Stimulated activated CD4-positive, alpha-beta T cell treated with anti-CD3 and anti-CD28 coated beads, Interleukin-1b, Interleukin-23, amount 100 ng/mL, for 1 hour (primary cell): Measurements from ENCODE around the gene RBP7.
A peak's percentile ranks its signal among the peaks of the same experiment; 100 is the strongest.

Experiments used
- DNase-seq, 2 donors: peaks; one replicate each; pipeline ENCODE4 v3.0.0-alpha.2; 2020; ENCODE audit warnings: low read depth in 2 of 2

The RBP7 gene

DNA sequence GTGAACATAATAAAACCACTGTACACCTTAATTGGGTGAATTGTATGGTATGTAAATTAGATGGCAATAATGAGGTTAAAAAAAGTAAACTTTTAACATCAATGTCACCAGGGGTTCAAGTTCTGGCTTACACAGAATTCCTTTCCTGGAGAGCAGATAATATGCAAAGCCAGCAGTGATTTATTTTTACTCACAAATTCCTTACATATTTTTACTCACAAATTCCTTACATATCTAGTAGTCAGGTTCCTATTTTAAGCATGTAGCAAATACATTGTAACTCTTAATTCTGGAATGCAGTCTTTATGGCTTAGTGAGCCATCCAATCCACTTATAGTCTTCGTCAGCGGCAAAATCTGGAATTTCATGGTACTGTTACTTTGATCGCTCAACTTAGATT, 34.4 kb downstream of the RBP7 start:
- DNase-seq = no peak

DNA sequence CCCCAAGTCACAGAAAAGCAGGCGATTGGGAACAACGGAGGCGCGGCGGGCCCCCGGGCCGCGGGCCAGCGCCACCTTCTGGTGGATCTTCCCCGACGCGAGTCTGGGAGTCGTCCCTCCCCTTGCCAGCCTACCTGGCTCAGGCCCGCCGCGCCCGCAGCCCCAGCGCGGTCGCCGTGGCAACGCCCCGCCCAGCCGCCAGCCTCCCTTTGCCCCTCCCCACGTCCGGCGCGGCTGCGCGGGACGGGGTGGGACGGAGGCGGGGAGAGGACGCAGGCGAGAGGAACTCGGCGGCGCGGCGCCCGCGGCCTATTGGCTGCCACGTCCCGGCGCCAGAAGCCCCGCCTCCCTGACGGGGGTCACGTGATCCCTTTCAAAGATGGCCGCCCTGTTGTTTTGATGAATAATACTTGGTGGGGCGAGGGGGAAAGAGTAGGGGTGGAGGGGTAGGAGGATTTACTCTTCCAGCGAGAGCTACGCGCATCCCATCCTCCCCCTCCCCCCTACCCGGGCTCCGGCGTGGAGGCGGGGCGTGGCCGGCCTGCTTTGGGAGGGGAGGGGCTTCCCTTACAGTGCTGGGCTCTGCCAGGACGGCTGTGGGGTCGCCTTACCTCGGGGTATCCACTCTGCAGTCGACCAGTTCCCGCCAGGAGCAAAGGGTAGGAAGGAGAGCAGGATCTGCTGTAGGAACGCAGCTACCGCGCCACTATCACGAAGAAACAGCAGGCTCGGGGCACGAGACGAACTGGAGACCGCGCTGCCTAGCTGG, 35.7 kb downstream of the RBP7 start, which contains the start of gene UBE4B:
TSS of gene UBE4B (plus strand) at position 369 of the 769 bp plus-strand sequence. CDS start 713 bp downstream, outside the sequence.
- DNase-seq = peak; percentile 96 to 98

DNA sequence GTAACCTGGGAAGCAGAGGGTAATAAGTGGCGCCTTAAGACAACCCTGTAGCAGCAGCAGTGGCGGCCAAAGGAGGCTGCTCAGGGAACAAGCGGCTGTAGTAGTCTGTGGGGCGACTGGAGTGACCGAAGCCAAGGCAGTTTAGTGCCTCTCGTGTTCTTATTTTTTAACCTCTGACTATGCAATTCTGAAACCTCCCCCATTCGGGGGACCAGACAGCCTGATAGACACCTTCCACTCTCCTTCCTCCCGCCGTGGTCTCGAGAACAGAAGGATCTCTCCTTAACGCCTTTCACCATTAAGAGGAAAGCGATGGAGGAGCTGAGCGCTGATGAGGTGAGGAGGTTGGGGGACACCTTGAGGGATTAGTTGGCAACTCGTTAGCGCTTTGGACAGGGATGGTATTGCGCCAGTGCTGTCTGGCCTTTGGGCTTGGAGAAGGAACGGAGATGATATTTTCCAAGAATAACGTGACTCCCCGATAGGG, 36.4 kb downstream of the RBP7 start:
- peak in 1 of 2 donors; percentile 2 for DNase-seq

DNA sequence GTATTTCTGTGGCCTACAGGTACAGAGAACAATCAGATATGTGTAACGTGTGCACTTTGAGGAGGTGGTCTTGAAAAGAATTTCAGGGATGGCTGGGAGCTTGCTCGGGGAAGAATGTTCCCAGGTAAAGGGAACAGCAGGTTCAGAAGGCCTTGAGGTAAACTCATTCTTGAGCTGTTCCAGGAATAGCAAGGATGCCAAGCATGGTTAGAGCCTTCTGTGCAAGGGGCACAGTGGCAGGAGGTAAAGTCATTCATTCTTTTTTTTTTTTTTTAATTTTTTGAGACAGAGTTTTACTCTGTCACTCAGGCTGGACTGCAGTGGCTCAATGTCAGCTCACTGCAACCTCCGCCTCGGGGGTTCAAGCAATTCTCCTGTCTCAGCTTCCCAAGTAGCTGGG, 45.7 kb downstream of the RBP7 start:
- DNase-seq = no peak

DNA sequence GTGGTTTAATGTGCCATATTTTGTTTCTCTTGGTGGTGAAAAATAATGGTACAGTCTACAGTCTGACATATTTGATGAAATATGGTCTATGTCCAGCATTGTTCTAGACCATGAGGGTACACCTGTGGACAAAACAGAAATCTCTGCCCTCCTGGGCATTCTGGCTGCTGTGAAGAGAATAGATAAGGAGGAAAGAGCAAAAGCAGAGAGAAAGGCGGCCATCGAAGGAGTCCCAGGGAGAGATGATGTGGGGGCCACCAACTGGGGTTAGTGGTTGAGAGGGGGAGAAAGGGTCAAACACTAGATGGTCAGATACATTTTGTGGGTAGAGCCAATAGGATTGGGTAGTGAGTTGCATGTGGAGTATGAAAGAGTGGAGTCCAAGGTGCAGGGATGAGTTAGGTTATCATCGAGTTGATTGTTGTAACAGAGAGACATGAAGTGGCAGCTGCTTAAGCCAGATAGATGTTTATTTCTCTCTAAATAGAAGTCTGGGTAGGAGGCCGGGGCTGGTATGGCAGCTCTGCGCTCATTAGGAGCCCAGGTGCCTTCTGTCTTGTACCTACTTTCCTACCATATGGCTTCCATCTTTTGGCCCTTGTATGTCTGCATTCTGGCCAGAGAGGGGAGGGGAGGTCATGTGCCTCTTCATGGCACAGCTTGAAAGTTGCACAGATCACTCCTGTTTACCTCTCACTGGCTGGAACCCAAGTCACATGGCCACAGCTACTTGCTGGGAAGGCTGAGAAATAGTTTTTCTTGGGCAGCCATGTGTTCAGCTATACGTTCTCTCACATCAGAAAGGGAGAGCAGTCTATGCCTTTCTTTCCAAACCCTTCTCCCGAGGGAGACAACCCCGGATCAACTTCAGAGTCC, 48.7 kb downstream of the RBP7 start:
- DNase-seq = no peak

DNA sequence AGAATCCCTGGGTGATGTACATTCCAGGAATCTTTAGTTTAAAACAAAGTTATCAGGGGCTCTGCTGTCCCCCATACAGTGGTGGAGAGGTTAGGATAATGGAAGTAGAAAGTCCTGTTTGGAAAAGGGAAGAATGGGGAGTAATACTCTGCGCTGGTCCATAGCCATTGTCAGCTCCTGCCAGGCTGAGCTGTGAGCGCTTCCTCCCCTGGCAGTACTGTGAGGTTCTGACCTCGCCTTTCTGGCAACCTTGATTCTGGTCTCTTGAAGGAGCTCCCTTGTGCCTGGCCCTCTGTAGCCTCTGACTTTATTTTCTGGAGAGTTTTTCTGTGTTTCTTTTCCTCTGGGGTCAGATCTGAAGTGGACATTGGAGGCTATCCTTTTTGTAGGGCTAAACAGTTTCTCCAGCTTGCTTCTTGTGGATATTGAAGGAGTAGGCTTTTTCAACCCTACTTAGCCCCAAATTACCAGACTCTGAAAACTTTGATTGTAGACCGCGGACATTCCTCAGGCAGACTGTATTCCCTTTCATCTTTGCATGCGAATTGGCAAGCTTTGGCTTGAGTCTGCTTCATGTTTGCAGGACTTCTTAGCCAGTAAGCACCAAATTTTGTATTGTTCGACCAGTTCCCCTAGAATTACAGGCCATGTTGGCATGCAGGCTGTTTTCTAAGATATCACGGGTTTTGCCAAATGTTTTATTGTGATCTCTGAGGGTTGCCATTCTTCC, 49.5 kb downstream of the RBP7 start:
- no peak for DNase-seq

DNA sequence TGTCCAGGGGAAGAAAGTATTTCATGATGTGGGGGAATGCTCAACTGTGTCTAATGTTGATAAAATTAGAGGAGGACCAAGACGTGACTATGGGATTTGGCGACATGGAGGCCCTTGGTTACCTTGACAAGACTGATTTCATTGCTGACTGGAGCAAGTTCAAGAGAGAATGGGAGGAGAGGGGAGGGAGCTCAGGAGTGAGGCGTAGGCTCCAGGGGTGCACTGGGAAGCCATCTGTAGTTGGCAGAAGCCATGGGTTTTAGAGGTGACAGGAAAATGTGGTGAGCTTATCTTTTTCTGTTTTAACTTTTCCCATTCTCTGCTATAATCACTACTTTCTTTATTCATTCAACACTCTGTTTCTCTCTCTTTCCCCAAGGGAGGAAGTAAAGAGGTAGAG, 51.6 kb downstream of the RBP7 start:
- DNase-seq = no peak

DNA sequence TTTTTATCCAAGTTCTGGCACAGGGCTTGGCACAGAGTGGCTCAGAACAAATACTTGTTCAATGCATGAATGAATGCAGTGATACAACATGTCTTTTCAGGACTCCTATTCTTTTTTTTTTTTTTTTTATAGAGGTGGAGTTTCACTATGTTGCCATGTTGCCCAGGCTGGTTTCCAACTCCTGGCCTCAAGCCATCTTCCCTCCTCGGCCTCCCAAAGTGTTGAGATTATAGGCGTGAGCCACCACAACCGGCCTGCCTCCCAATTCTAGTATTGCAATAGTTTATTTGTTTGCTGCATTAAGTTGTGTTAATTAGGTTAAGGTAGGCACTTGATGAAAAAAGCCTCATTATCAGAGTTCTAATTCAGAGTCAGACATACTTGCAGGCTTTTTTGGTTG, 53.6 kb downstream of the RBP7 start:
- DNase-seq = no peak

DNA sequence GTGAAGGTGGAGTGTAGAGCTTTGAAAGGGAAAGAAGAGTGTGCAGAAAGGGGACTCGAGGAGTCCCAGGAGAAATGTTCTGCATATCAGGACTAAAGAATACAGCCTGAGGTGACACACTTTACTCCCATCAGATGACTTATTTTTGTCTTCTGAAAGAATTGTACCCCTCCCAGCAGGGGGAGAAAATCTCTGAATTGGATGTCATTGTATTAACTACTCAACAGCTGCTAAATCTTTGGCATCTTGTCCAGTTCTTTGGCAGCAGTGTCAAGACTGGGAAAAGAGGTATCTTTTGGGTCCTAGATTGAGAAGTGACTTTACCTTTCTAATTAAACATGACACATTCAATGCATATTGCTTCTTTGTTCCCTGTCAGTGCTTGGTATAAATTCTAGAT, 54.6 kb downstream of the RBP7 start:
- DNase-seq = no peak

DNA sequence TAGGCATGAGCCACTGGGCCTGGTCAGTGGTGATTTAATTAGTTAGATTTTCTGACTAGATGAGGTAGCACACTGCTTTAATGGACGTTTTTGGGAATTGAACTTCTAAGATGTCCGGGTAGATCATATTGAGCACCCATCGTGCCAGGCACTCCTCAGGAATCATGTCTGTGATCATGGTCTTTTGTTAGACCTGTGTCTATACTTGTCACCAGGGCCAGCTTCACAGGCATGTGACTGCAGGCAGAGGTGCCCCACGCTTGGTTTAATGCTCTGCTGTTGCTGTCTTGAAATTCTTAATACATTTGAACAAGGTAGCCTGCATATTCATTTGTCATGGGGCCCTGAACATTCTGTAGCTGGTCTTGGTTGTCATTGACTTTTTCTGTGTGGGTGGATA, 55.3 kb downstream of the RBP7 start:
- no peak for DNase-seq

DNA sequence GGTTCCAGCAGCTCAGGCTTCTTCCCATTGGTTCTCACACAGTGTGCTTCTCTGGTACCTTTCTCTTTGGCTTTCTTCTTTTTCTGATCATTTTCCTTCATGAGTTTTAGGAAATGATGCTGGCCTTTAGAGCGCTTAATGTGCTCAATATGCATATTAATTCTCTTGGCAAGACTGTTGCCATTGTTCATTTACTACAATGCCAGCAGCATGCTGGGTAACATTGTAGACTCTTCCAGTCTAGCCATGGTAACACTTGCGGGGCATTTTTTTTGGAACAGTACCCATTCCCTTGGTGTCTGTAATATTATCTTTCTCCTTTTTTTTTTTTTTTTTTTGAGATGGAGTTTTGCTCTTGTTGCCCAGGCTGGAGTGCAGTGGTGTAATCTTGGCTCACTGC, 57.4 kb downstream of the RBP7 start:
- no peak for DNase-seq

DNA sequence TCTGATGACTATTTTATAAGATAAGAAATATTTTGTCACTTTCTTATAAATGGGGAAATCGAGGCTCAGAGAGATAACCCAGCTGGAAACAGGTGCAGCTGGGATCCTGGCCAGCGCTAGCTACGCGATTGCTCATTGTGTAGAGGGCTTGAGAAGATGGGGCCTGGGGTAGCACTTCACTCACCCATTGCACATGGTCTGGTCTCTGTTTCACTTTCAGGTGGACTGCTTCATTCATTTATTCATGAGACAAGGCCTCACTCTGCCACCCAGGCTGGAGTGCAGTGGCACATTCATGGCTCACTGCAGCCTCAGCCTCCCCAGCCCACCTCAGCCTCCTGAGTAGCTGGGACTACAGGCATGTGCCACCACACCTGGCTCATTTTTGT, 59.6 kb downstream of the RBP7 start:
- DNase-seq = no peak

DNA sequence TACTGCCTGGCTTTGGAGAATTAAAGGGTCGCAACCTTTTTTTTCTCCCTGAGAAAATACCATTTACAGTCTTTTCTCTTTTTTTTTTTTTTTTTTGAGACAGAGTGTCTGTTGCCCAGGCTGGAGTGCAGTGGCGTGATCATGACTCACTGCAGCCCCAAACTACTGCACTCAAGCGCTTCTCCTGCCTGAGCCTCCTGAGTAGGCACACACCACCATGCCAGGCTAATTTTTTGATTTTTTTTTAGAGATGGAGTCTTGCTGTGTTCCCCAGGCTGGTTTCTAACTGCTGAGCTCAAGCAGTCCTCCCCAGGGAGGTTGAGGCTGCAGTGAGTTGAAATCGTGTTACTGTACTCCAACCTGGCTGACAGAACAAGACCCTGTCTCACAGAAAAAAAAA, 60.3 kb downstream of the RBP7 start:
- DNase-seq = no peak

DNA sequence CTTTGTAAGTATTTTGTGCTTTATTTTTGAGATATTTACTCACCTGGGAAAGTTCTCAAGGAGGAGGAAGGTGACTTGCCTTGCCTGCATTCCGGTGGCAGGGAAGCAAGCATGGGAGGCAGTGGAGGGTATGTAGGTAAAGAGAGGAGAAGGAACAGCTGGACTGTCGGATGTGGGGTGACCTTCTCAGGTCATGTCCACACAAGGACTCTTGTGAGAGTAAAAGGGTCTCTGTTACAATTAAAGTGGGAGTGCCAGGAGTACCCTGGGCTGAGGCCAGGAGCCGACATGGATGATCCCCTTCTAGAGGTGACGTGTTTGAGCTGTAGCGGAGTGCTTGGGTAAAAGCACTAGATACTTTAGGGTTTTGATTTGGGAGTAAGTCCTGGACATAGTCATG, 60.8 kb downstream of the RBP7 start:
- no peak for DNase-seq

DNA sequence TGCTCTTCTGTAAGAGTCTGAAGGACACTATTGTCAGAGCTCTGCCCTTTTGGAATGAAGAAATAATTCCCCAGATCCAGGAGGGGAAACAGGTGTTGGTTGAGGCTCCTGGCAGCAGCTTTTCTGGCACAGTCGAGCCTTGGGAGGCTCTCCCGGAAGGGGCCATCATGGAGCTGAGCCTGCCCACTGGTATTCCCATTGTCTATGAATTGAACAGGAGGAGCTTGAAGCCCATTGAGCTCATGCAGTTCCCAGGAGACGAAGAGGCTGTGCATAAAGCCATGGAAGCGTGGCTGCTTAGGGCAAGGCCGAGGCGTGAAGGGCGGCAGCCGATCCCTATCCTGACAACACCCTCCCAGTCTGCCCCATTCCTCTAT, 62.3 kb downstream of the RBP7 start:
- DNase-seq = no peak

DNA sequence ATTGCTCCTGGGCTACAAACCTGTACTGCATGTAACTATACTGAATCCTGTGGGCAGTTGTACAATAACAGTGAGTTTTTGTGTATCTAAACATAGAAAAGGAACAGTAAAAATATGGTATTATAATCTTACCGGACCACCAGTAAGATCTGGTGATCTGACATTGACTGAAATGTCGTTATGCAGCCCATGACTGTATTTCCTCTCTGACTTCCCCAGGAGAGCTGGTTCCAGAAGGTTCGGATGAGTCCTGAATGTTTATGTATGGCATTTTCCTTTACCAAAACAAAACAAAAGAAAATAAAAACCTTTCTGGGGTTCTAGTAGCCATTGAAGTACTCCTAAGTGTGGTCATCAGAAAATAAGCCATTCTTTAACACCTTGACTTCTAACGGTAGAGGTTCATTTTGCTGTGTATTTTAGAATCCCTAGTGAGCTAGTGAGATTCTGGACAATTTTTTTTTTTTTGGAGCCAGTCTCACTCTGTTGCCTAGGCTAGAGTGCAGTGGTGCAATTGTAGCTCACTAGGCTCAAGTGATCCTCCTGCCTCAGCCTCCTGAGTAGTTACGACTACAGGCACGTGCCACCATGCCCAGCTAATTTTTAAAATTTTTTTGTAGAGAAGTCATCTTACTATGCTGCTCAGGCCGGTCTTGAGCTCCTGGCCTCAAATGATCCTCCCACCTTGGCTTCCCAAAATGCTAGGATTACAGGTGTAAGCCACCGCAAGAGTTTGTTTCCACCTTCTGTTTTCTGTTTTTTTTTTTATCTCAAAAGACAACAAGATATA, 63.5 kb downstream of the RBP7 start:
- no peak for DNase-seq

DNA sequence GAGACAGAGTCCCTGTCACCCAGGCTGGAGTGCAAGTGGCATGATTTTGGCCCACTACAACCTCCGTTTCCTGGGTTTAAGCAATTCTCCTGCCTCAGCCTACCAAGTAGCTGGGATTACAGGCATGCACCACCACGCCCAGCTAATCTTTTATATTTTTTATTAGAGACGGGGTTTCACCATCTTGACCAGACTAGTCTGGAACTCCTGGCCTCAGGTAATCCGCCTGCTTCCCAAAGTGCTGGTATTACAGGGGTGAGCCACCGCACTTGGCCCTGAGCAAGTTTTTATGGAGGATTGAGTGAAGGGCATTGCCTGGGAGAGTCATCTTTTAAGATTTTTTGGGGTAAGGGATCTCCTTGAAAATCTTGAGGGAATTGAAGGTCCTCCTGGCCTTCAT, 64.2 kb downstream of the RBP7 start:
- DNase-seq = no peak

DNA sequence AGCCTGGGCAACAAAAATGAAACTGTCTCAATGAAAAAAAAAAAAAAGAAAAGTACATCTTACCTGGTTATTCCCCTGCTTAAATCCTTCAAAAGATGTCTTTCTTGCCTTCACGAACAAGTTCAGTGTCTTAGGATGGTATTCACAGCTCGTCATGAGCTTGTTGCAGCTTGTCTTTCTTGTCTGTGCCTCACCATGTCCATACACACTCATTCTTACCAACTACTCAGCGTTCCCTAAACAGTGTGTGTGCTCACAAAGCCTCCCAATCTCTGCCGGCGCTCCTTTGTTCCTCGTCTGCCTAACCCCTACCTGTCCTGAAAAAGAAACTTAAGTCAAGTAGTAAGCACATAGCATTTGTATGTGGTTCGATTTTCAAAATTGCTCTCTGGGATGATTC, 66.8 kb downstream of the RBP7 start:
- DNase-seq = no peak

DNA sequence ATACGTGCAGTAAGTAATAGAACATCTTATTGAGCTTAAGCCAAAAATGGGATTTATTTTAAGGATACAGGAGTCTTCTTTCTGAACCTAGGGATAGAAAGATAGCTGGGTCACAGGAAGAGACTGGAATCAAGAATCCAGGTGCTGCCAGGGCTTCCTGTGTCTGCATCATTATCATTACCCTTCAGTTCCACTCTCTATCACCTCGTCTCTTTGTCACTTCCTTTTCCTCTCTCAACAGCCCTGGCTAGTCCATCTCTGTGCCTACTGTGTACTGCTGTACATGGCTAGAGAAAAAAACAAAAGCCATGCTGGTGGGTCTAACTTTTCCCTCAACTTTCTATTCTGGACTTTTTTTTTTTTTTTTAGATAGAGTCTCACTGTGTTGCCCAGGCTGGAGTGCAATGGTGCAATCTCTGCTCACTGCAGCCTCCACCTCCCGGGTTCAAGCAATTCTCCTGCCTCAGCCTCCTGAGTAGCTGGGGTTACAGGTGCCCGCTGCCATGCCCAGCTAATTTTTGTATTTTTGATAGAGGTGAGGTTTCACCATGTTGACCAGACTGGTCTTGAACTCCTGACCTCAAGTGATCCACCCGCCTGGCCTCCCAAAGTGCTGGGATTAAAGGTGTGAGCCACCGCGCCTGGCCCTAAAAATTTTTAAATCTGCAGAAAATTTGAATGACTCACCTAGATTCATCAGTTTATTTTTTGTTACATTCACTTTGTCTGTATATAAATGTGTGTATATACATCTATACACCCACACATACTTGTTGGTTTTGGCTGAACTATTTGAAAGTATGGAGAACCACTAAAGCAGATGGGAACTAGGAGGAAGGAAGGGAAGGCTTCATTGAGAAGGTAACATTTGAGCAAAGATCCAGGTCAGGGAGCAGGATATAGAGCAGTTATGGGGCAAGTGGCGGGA, 67.7 kb downstream of the RBP7 start:
- no peak for DNase-seq

DNA sequence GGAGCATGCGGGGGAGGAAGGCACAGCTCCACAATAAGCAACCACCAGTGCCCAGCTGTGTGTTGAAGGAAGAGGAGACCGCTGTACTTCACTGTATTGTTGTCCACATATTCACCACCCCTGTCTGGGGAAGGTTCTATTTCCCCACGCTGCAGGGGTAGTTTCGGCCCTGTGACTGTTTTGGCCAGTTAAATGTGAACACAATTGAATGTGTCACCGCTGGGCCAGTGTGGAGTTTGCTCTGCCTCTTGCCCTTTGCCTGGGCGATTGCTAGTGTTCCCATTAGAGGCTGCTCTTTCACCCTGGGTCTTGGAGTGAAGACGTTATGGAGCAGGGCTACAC, 68.3 kb downstream of the RBP7 start:
- DNase-seq = no peak
